Osteocyte (in vitro differentiated cells): ENCODE measurements around the gene RHOD. TPM values are rescaled to one million over a fixed set of nuclear protein-coding genes. Genes with fewer than 3 reads are reported as not detected.
A peak's percentile ranks its signal among the peaks of the same experiment; 100 is the strongest.

Experiments
- DNase-seq: peaks from one replicate; pipeline ENCODE4 v3.0.0; 2021; ENCODE audit warnings: mixed read lengths; ENCODE audit not compliant: unreplicated experiment; ENCODE audit errors: extremely low spot score
- H3K27ac Mint-ChIP-seq: one replicate; pipeline ENCODE4 v1.8.0; 2021; ENCODE audit warnings: mild to moderate bottlenecking, mixed read lengths; ENCODE audit not compliant: unreplicated experiment
- H3K27me3 Mint-ChIP-seq: one replicate; pipeline ENCODE4 v1.8.0; 2021; ENCODE audit warnings: mixed read lengths; ENCODE audit not compliant: unreplicated experiment
- H3K36me3 Mint-ChIP-seq: one replicate; pipeline ENCODE4 v1.8.0; 2021; ENCODE audit warnings: mixed read lengths; ENCODE audit not compliant: unreplicated experiment
- H3K4me1 Mint-ChIP-seq: one replicate; pipeline ENCODE4 v1.8.0; 2021; ENCODE audit warnings: mixed read lengths; ENCODE audit not compliant: unreplicated experiment
- H3K4me3 Mint-ChIP-seq: one replicate; pipeline ENCODE4 v1.8.0; 2021; ENCODE audit warnings: mild to moderate bottlenecking, moderate library complexity, mixed read lengths; ENCODE audit not compliant: unreplicated experiment
- H3K9me3 Mint-ChIP-seq: one replicate; pipeline ENCODE4 v1.8.0; 2021; ENCODE audit warnings: mixed read lengths; ENCODE audit not compliant: unreplicated experiment
- total RNA-seq: library from RNA; stranded (reverse); gene quantifications from 2 replicates; pipeline ENCODE4 v1.2.1, GENCODE V29; 2021
- TF ChIP-seq, protein P1 (sequence below): fragments of 200-600 bp; sonication (generic); IDR thresholded peaks from 2 replicates; pipeline ENCODE4 v1.5.0; 2021; ENCODE audit warnings: antibody characterized with exemption, mild to moderate bottlenecking, moderate library complexity

Gene RHOD
- total RNA-seq, 1 donor from 2014 or later: 9.4 TPM

DNA sequence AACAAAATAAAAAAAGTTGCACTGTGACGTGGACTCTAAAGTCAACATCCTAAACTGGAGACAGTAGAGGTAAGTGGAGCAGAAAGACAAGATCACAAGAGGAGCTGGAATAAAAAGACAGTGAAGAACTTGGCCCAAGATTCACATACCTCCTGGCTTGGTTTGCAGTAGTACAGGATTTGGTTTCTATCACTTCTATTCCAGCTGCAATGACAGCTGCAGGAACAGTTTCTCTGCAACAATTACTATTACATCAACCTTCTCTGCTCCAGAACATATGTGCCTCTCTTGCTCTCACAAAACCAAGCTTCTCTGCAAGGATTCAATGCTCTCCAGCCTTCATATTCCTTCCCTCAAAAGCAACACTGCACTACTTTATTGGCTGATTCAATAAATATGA lies 54.6 kb downstream of the RHOD start:
- Mint-ChIP-seq H3K9me3 (no peaks in the 10 kb centered on the region), H3K27ac (no peak overlapping the region), H3K36me3 (no peaks in the 10 kb centered on the region), H3K27me3 (no peaks in the 10 kb centered on the region), H3K4me1 (no peaks in the 10 kb centered on the region), H3K4me3 (no peak overlapping the region)
- TF ChIP-seq, protein P1, sequence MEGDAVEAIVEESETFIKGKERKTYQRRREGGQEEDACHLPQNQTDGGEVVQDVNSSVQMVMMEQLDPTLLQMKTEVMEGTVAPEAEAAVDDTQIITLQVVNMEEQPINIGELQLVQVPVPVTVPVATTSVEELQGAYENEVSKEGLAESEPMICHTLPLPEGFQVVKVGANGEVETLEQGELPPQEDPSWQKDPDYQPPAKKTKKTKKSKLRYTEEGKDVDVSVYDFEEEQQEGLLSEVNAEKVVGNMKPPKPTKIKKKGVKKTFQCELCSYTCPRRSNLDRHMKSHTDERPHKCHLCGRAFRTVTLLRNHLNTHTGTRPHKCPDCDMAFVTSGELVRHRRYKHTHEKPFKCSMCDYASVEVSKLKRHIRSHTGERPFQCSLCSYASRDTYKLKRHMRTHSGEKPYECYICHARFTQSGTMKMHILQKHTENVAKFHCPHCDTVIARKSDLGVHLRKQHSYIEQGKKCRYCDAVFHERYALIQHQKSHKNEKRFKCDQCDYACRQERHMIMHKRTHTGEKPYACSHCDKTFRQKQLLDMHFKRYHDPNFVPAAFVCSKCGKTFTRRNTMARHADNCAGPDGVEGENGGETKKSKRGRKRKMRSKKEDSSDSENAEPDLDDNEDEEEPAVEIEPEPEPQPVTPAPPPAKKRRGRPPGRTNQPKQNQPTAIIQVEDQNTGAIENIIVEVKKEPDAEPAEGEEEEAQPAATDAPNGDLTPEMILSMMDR: no peak
- DNase-seq: no peak

DNA sequence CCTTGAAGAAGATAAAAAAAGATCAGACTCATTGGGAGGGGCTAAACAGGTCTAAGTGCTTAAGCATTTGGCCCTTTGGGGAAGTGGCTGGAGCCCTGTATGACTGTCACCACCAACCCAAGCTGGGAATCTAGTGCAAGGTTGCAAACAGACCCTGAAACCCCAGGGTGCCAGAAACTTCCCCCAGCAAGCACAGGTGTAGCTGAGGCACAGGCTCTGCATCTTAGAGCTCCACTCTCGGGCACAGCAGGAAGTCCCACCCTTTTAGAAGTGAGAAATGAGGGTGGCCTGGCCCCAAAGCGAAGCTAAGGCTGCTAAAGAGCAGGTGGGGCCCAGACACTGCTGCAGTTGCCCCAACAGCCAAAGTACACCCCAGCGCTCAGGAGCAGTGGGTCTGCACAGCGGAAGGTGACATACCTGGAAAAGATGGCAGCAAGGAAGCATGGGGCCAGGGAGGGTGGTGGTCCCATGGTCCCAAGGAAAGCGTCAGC lies 56.6 kb downstream of the RHOD start:
- H3K4me3 Mint-ChIP-seq: no peak overlapping the region
- H3K9me3 Mint-ChIP-seq: no peaks in the 10 kb centered on the region
- TF ChIP-seq, protein P1: no peak
- no peak for DNase-seq
- no peaks in the 10 kb centered on the region for H3K27me3 Mint-ChIP-seq
- H3K4me1 Mint-ChIP-seq: no peaks in the 10 kb centered on the region
- no peak overlapping the region for H3K27ac Mint-ChIP-seq
- no peaks in the 10 kb centered on the region for H3K36me3 Mint-ChIP-seq

DNA sequence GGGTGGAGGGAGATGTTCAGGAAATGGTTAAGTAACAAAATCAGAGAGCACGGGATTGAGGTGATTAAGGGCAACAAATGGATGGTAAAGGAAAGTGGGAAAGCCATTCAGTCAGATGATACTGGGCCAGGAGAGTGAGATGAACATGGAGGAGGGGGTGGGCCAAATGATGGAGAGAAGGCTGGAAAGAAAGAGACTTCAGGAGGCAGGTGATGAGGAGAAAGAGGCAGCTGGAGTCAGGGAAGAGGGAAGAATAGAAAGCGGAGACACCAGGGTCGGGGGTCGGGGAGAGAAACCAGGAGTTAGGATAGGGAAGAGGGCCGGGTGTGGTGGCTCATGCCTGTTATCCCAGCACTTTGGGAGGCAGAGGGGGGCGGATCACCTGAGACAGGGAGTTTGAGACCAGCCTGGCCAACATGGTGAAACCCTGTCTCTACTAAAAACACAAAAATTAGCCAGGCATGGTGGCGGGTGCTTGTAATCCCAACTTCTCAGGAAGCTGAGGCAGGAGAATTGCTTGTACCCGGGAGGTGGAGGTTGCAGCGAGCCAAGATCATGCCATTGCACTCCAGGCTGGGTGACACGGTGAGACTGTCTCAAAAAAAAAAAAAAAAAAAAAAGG lies 57.7 kb downstream of the RHOD start:
- TF ChIP-seq, protein P1: no peak
- Mint-ChIP-seq H3K9me3 (no peaks in the 10 kb centered on the region), H3K4me1 (no peaks in the 10 kb centered on the region), H3K4me3 (no peak overlapping the region), H3K36me3 (no peaks in the 10 kb centered on the region), H3K27ac (no peak overlapping the region), H3K27me3 (no peaks in the 10 kb centered on the region)
- no peak for DNase-seq

DNA sequence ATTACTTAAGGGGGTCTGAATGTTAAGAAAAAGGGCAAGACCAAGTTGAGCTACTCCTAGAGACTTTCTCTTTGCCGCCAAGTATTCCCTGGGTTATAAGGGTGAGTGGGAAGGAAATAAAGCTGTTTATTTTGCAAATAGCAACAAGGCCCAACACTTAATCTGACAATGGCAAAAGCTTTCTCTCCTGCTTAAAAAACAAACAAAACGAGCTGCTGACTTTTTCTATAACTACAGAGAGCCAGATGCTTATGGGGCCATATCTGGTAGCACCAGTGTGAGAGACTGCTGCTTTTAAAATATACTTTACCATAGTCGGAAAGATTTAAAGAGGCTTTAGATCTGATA lies 60.1 kb downstream of the RHOD start:
- TF ChIP-seq, protein P1: no peak
- no peaks in the 10 kb centered on the region for H3K27me3 Mint-ChIP-seq
- DNase-seq: no peak
- H3K36me3 Mint-ChIP-seq: no peaks in the 10 kb centered on the region
- H3K4me3 Mint-ChIP-seq: no peak overlapping the region
- H3K4me1 Mint-ChIP-seq: peaks cover 6% of the 10 kb centered on the region
- no peaks in the 10 kb centered on the region for H3K9me3 Mint-ChIP-seq
- no peak overlapping the region for H3K27ac Mint-ChIP-seq

DNA sequence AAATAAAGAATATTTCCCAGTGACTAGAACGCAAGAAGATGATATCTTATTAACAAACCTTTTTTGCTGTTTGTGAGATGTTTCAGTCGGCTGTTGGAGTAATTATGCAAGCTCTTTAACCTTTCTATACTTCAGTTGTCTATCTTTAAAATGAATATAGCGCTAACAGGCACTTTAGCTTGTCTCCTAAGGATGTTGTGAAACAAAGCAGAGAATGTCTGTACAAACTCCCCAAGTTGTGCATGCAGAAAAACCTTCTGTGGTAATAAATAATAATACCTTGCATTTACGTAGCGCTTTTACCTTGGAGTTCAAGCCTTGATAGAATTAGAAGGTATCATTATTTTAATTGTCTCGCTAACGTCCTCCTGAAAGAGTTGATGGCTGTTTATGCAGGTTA lies 60.5 kb downstream of the RHOD start:
- Mint-ChIP-seq H3K4me1 (peaks cover 10% of the 10 kb centered on the region), H3K27ac (peak overlapping the region; percentile 71), H3K36me3 (no peaks in the 10 kb centered on the region), H3K9me3 (no peaks in the 10 kb centered on the region), H3K27me3 (no peaks in the 10 kb centered on the region), H3K4me3 (no peak overlapping the region)
- no peak for DNase-seq
- TF ChIP-seq, protein P1: no peak
